OCI-LY1 (cell line): ENCODE results near the gene SCARB2.

Source experiments
- H2AFZ ChIP-seq: fragments of 200-600 bp; sonication (generic), shearing (Covaris generic); 2 replicates; pipeline ENCODE4 v1.6.0; 2014; ENCODE audit warnings: antibody characterized with exemption, mild to moderate bottlenecking, low read length
- H3F3A ChIP-seq: fragments of 200-600 bp; sonication (generic), shearing (Covaris generic); 2 replicates; pipeline ENCODE4 v1.6.0; 2014; ENCODE audit warnings: mild to moderate bottlenecking, antibody characterized with exemption, low read length, moderate library complexity; ENCODE audit not compliant: insufficient read depth
- H3K27ac ChIP-seq: fragments of 200-600 bp; sonication (generic); 2 replicates; pipeline ENCODE4 v1.5.1; 2014; ENCODE audit warnings: low read length, mixed run types, mild to moderate bottlenecking, low read depth; ENCODE audit not compliant: poor library complexity, severe bottlenecking
- H3K27me3 ChIP-seq: fragments of 200-600 bp; sonication (generic); 2 replicates; pipeline ENCODE4 v1.6.0; 2014; ENCODE audit warnings: antibody characterized with exemption, mild to moderate bottlenecking, low read length, moderate library complexity; ENCODE audit not compliant: insufficient read depth
- H3K36me3 ChIP-seq: fragments of 200-600 bp; sonication (generic); 2 replicates; pipeline ENCODE4 v1.6.1; 2014; ENCODE audit warnings: mild to moderate bottlenecking, antibody characterized with exemption, low read length, moderate library complexity, mixed read lengths; ENCODE audit not compliant: insufficient read depth
- H3K4me1 ChIP-seq: fragments of 200-600 bp; sonication (generic); 2 replicates; pipeline ENCODE4 v1.5.1; 2014; ENCODE audit warnings: mild to moderate bottlenecking, low read length, moderate library complexity; ENCODE audit not compliant: insufficient read depth, severe bottlenecking
- H3K4me2 ChIP-seq: fragments of 200-600 bp; sonication (generic), shearing (Covaris generic); 2 replicates; pipeline ENCODE4 v1.6.1; 2014; ENCODE audit warnings: low read length
- H3K4me3 ChIP-seq: fragments of 200-600 bp; sonication (generic); 2 replicates; pipeline ENCODE4 v1.5.1; 2014; ENCODE audit warnings: low read length, low read depth, mild to moderate bottlenecking, mixed read lengths; ENCODE audit not compliant: poor library complexity, severe bottlenecking
- H3K79me2 ChIP-seq: fragments of 200-600 bp; shearing (Covaris generic); 2 replicates; pipeline ENCODE4 v1.6.1; 2016; ENCODE audit warnings: mixed run types, low read length, mixed read lengths; ENCODE audit not compliant: insufficient read depth
- H3K9ac ChIP-seq: fragments of 200-600 bp; sonication (generic), shearing (Covaris generic); 2 replicates; pipeline ENCODE4 v1.6.1; 2014; ENCODE audit warnings: mild to moderate bottlenecking, low read length, mixed read lengths
- H3K9me2 ChIP-seq: fragments of 200-600 bp; sonication (generic), shearing (Covaris generic); 2 replicates; pipeline ENCODE4 v1.6.1; 2014; ENCODE audit warnings: low read depth, mild to moderate bottlenecking, low read length, mixed read lengths
- H3K9me3 ChIP-seq: fragments of 200-600 bp; shearing (Covaris generic); 2 replicates; pipeline ENCODE4 v1.6.1; 2014; ENCODE audit warnings: low read length, mixed read lengths
- H4K20me1 ChIP-seq: fragments of 200-600 bp; sonication (generic), shearing (Covaris generic); 2 replicates; pipeline ENCODE4 v1.6.0; 2016; ENCODE audit warnings: mild to moderate bottlenecking, low read length; ENCODE audit not compliant: insufficient read depth
- CTCF ChIP-seq: fragments of 200-600 bp; sonication (generic), shearing (Covaris generic); IDR thresholded peaks from 2 replicates; pipeline ENCODE4 v1.5.1; 2017; ENCODE audit warnings: mild to moderate bottlenecking, antibody characterized with exemption, low read length, moderate library complexity, mixed read lengths
- EZH2 ChIP-seq: fragments of 200-600 bp; sonication (generic), shearing (Covaris generic); IDR thresholded peaks from 2 replicates; pipeline ENCODE4 v1.8.0; 2017; ENCODE audit warnings: borderline replicate concordance, mixed run types, mild to moderate bottlenecking, antibody characterized with exemption, low read length, moderate library complexity, mixed read lengths

SCARB2 gene

GRCh38 chr4:76120199-76120598 is 93.4 kb downstream of the SCARB2 start:
- no peak overlapping the region for H2AFZ ChIP-seq
- no peak overlapping the region for H3K4me2 ChIP-seq
- H3K27me3 ChIP-seq, result no peaks in the 10 kb centered on the region
- no peaks in the 10 kb centered on the region for H3K79me2 ChIP-seq
- H3K4me1 ChIP-seq, result no peaks in the 10 kb centered on the region
- TF ChIP-seq EZH2 (no peak), CTCF (no peak)
- H3K9me2 ChIP-seq, result no peaks in the 10 kb centered on the region
- H3K36me3 ChIP-seq, result peaks cover 85% of the 10 kb centered on the region
- no peak overlapping the region for H3K27ac ChIP-seq
- H3F3A ChIP-seq, result no peaks in the 10 kb centered on the region
- no peaks in the 10 kb centered on the region for H4K20me1 ChIP-seq
- no peak overlapping the region for H3K9ac ChIP-seq
- H3K4me3 ChIP-seq, result no peak overlapping the region
- H3K9me3 ChIP-seq, result peaks cover 6% of the 10 kb centered on the region; the same call in 1 of the 2 replicates

GRCh38 chr4:76117536-76117935 is 96.1 kb downstream of the SCARB2 start:
- H3K4me2 ChIP-seq, result no peak overlapping the region

GRCh38 chr4:76116821-76117220 is 96.8 kb downstream of the SCARB2 start:
- no peaks in the 10 kb centered on the region for H4K20me1 ChIP-seq
- no peak for TF ChIP-seq CTCF
- no peak for TF ChIP-seq EZH2
- no peak overlapping the region for H3K27ac ChIP-seq
- no peak overlapping the region for H3K4me3 ChIP-seq
- no peaks in the 10 kb centered on the region for H3F3A ChIP-seq
- no peaks in the 10 kb centered on the region for H3K9me3 ChIP-seq
- H3K4me1 ChIP-seq, result no peaks in the 10 kb centered on the region
- peaks cover 83% of the 10 kb centered on the region for H3K36me3 ChIP-seq
- no peak overlapping the region for H3K9ac ChIP-seq
- no peak overlapping the region for H3K4me2 ChIP-seq
- no peaks in the 10 kb centered on the region for H3K9me2 ChIP-seq
- no peak overlapping the region for H2AFZ ChIP-seq
- H3K27me3 ChIP-seq, result no peaks in the 10 kb centered on the region
- no peaks in the 10 kb centered on the region for H3K79me2 ChIP-seq

More at GRCh38 chr4:76117536-76117935, 96.1 kb downstream of the SCARB2 start:
- no peak for TF ChIP-seq EZH2
- Histone ChIP-seq H3K36me3 (peaks cover 85% of the 10 kb centered on the region), H4K20me1 (no peaks in the 10 kb centered on the region), H3K4me1 (no peaks in the 10 kb centered on the region), H3K9ac (no peak overlapping the region), H2AFZ (no peak overlapping the region), H3K27ac (no peak overlapping the region), H3K79me2 (no peaks in the 10 kb centered on the region), H3F3A (no peaks in the 10 kb centered on the region), H3K9me3 (peaks cover 4% of the 10 kb centered on the region; the same call in 1 of the 2 replicates), H3K27me3 (no peaks in the 10 kb centered on the region), H3K9me2 (no peaks in the 10 kb centered on the region), H3K4me3 (no peak overlapping the region)
